GM21825 (cell line): ENCODE measurements around the gene KXD1.

Source experiments
- ATAC-seq: cut with Tn5 transposase; IDR thresholded peaks from one replicate; pipeline ENCODE4 v1.9.1; 2021; ENCODE audit warnings: mild to moderate bottlenecking, moderate library complexity; ENCODE audit not compliant: unreplicated experiment

The KXD1 gene

DNA sequence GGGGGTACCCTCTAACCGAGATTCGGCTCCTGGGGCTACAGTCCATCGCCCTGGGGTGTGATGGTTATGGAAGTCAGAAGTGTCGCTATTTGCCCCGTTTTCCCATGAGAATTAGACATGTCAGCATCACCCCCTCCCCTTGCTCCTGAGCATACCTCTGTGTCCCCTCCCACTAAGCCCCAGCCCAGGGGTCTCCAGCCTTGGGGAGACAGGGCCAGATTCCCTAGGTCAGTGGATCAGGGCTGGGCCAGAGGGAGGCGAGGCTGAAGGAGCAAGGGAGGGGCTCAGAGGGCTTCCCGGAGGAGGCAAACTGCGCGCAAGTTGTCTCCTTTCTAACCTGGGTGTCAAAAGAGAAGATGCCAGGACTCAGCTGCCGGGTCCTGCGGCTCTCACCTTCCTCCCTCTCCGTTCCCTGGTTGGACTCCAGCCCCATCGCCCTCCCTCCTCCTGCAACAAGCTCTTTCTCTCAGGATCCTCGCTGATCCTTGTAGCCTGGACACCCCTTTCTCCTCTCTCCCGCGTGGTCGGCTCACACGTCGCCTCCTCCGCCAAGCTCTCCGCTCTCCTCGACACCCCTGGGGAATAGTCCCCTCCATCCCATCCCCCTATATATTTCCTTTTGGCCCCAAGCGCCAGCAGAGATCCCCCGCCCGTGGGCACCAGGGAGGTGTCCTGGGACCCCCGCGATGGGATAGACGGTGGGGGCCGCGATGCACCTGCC is 54.5 kb downstream of the KXD1 start:
- ATAC-seq, result no peak

DNA sequence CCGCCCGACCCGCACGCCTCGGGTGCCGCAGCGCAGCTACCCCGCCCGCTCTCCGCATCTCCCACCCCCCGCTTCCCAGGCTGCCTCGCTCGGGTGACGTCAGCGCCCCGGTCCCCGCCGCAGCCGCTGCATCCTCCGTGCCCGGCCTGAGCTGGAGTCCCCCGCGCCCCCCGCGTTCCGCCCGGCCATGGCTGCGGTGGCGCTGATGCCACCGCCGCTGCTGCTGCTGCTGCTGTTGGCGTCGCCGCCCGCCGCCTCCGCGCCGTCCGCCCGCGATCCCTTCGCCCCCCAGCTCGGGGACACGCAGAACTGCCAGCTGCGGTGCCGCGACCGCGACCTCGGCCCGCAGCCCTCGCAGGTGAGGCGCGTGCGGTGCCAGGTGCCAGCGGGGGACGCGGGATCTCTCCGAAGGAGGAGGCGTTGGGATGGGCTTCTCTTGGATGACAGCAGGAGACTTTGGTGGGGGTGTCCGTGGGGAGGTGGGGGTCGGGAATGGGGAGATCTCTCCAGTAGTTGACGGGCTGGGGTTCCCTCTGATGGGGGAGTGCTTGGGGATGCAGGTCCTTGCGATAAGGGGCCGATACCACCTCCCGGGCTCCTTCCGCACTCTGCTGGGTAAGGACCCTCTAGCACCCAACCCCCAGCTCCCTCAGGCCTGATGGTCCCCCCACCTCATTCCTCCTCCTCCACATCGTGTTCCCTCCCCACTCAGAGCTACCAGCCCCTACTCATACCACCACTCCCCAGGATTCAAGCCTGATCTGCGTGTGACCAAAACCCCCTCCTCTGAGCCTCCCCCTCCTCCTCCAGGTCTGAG is 55.3 kb downstream of the KXD1 start, which contains the start of gene TMEM59L:
TMEM59L (plus strand) TSS at position 99 of the 817 bp plus-strand sequence; CDS start at position 188, 89 bp downstream.
- no peak for ATAC-seq

DNA sequence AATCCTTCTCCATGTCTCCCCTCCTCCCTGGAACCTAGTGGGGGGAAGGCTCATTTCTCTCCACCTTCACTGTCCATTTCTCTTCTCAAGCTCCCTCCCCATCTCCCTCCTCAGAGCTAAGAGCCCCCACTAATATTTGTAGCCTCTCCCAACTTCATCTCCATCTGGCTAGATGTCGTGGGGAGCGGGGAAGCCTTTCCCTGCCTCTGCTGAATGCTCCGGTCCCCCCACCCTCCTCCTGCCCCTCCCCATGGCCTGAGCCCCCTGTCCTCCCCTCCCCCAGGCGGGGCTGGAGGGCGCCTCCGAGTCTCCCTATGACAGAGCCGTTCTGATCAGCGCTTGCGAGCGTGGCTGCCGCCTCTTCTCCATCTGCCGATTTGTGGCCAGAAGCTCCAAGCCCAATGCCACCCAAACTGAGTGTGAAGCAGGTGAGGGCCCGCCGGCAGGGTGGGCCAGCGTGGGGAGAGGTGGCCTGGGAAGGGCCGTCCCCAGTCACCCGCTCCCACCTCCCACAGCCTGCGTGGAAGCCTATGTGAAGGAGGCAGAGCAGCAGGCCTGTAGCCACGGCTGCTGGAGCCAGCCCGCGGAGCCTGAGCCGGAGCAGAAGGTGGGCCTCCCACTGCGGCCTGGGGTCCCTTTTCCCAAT is 56.0 kb downstream of the KXD1 start:
- ATAC-seq, result no peak

DNA sequence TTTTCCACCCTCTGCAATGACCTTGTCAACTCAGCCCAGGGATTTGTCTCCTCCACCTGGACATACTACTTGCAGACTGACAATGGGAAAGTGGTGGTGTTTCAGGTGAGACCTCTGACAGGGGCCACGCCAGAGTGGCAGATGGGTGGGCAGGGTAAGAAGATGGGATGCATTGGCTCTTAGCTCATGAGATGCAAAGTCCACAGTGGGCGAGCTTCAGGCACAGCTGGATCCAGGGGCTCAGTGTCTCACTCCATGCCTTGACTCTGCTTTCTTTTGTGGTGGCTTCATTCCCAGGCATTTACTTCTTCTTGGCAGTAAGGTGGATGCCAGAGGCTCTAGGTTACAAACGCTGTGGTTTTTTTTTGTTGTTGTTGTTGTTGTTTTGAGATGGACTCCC is 58.4 kb downstream of the KXD1 start:
- no peak for ATAC-seq

DNA sequence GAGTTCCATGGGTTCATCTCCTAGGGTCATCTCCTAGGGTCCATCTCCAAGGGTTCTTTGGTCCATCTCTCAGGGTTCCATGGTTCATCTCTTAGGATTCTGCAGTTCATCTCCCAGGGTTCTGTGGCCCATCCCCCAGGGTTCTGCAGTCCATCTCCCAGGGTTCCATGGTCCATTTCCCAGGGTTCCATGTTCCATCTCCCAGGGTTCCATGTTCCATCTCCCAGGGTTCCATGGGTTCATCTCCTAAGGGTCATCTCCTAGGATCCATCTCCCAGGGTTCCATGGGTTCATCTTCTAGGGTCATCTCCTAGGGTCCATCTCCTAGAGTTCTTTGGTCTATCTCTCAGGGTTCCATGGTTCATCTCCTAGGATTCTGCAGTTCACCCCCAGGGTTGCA is 59.9 kb downstream of the KXD1 start:
- no peak for ATAC-seq

DNA sequence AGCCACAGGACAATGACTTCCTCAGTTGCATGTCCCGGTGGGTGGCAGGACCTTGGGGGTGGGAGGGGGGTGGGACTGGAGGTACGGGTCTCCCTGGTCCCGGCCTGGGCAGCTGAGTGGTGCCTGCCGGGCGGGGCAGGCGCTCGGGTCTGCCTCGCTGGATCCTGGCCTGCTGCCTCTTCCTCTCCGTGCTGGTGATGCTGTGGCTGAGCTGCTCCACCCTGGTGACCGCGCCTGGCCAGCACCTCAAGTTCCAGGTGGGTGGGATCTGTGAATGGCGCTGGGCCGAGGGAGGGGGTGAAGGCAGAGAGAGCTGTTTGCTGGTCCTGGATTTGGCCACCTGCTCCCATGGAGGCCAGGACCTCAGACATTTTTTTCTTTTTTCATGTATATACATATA is 60.6 kb downstream of the KXD1 start:
- ATAC-seq, result no peak
